ENCODE measurements around the gene TRIM29. TPM values are rescaled to one million over a fixed set of nuclear protein-coding genes. Genes with fewer than 3 reads are reported as not detected.
A peak's percentile ranks its signal among the peaks of the same experiment; 100 is the strongest.

The TRIM29 gene
- total and polyA plus RNA-seq, 2 of the 13 experiments (the other 11 are each of a cell fraction or from before 2014, with no cell fraction given), result 0.86 TPM

DNA sequence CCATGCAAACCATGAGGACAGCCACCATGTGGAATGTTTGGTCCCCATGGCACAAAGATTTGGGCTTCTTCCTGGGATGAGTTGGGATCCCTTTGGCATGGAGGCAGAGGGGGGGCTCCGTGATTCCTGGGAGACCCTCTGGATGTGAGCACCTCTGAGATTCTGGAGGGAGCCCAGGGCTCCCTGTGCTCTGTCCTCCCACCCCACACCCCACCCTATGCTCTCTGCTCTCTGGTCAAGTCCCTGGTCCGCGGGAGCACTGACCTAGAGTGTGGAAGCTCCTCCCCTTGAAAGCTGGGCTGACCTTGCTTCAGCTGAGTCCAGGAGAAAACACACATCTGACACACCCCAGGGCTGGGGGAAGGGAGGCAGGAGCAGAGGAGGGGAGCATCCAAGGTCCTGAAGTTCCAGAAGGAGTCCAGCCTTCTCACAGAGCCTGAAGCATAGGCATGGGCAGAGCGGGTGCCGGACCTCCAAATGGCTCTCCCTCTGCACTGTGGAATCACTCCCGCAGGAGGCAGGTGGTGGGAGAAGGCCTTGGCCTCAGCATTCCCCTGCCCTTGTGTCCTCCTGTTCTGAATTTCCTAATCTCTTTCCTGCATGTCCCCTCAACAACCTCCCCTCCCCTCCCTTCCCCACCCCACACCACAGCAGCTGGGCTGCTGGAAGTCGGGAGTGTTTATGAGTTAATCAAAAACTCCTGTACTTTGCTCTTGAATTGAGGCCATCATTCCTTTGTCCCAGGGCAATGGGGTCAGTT is 47.2 kb upstream of the TRIM29 start (continued):
- no peak for TF ChIP-seq REL (CRISPR knock-in tag; conservative IDR thresholded peaks at IDR 0.05)
- TF ChIP-seq STAG1 (CRISPR knock-in tag; IDR thresholded peaks at IDR 0.05), result peak; percentile 17; the same call in 1 of the 2 replicates
- TF ChIP-seq ASH2L (IDR thresholded peaks at IDR 0.05; ENCODE audit: insufficient read length, low read depth, low read length), result peak; percentile 90
- peak; percentile 59; the same call in 1 of the 2 replicates for TF ChIP-seq ZNF564 (CRISPR knock-in tag; IDR thresholded peaks at IDR 0.05)
- TF ChIP-seq ARHGAP35 (CRISPR knock-in tag; IDR thresholded peaks at IDR 0.05; ENCODE audit: borderline replicate concordance), result no peak
- TF ChIP-seq, protein P1, sequence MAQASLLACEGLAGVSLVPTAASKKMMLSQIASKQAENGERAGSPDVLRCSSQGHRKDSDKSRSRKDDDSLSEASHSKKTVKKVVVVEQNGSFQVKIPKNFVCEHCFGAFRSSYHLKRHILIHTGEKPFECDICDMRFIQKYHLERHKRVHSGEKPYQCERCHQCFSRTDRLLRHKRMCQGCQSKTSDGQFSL (CRISPR knock-in tag; IDR thresholded peaks at IDR 0.05), result no peak
- TF ChIP-seq, protein P2, sequence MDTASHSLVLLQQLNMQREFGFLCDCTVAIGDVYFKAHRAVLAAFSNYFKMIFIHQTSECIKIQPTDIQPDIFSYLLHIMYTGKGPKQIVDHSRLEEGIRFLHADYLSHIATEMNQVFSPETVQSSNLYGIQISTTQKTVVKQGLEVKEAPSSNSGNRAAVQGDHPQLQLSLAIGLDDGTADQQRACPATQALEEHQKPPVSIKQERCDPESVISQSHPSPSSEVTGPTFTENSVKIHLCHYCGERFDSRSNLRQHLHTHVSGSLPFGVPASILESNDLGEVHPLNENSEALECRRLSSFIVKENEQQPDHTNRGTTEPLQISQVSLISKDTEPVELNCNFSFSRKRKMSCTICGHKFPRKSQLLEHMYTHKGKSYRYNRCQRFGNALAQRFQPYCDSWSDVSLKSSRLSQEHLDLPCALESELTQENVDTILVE (CRISPR knock-in tag; IDR thresholded peaks at IDR 0.05), result 0 out of 2 replicates have a peak, but pooled peaks have one; percentile 50
- TF ChIP-seq POLR2A (IDR thresholded peaks at IDR 0.05; ENCODE audit: insufficient read depth in 1 of 2, low read depth in 2 of 2, low read length in 2 of 2), result peak; percentile 33 to 83
- no peak for TF ChIP-seq GLI4 (CRISPR knock-in tag; IDR thresholded peaks at IDR 0.05; ENCODE audit: borderline replicate concordance)
- TF ChIP-seq MAZ (IDR thresholded peaks at IDR 0.05; ENCODE audit: borderline replicate concordance, low read depth, low read length), result no peak
- TF ChIP-seq MAZ (CRISPR knock-in tag; IDR thresholded peaks at IDR 0.05; ENCODE audit: low read depth), result peak; percentile 68
- peak; percentile 64; the same call in 1 of the 2 replicates for TF ChIP-seq KDM3A (CRISPR knock-in tag; IDR thresholded peaks at IDR 0.05; ENCODE audit: low read depth)
- TF ChIP-seq ZKSCAN8 (CRISPR knock-in tag; IDR thresholded peaks at IDR 0.05; ENCODE audit: borderline replicate concordance), result peak; percentile 58; the same call in 1 of the 2 replicates
- TF ChIP-seq MED13 (CRISPR knock-in tag; IDR thresholded peaks at IDR 0.05), result peak; percentile 78
- TF ChIP-seq, protein P3, sequence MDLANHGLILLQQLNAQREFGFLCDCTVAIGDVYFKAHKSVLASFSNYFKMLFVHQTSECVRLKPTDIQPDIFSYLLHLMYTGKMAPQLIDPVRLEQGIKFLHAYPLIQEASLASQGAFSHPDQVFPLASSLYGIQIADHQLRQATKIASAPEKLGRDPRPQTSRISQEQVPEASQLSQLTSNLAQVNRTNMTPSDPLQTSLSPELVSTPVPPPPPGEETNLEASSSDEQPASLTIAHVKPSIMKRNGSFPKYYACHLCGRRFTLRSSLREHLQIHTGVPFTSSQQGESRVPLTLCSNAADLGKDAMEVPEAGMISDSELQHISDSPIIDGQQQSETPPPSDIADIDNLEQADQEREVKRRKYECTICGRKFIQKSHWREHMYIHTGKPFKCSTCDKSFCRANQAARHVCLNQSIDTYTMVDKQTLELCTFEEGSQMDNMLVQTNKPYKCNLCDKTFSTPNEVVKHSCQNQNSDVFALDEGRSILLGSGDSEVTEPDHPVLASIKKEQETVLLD (CRISPR knock-in tag; IDR thresholded peaks at IDR 0.05; ENCODE audit: low read depth), result no peak
- no peak for TF ChIP-seq SRF (IDR thresholded peaks at IDR 0.05; ENCODE audit: low read depth, low read length)
- TF ChIP-seq ZSCAN21 (CRISPR knock-in tag; IDR thresholded peaks at IDR 0.05; ENCODE audit: borderline replicate concordance), result 0 out of 2 replicates have a peak, but pooled peaks have one; percentile 25
- TF ChIP-seq RFXAP (CRISPR knock-in tag; IDR thresholded peaks at IDR 0.05; ENCODE audit: borderline replicate concordance), result peak; percentile 70; the same call in 1 of the 2 replicates
- TF ChIP-seq KDM2A (CRISPR knock-in tag; IDR thresholded peaks at IDR 0.05; ENCODE audit: borderline replicate concordance, low read depth), result no peak
- no peak for TF ChIP-seq ZSCAN9 (CRISPR knock-in tag; IDR thresholded peaks at IDR 0.05; ENCODE audit: borderline replicate concordance)
- no peak for TF ChIP-seq ZNF224 (CRISPR knock-in tag; IDR thresholded peaks at IDR 0.05)
- peak; percentile 71 for TF ChIP-seq IRF2 (CRISPR knock-in tag; IDR thresholded peaks at IDR 0.05)
- TF ChIP-seq, protein P4, sequence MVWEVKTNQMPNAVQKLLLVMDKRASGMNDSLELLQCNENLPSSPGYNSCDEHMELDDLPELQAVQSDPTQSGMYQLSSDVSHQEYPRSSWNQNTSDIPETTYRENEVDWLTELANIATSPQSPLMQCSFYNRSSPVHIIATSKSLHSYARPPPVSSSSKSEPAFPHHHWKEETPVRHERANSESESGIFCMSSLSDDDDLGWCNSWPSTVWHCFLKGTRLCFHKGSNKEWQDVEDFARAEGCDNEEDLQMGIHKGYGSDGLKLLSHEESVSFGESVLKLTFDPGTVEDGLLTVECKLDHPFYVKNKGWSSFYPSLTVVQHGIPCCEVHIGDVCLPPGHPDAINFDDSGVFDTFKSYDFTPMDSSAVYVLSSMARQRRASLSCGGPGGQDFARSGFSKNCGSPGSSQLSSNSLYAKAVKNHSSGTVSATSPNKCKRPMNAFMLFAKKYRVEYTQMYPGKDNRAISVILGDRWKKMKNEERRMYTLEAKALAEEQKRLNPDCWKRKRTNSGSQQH (CRISPR knock-in tag; IDR thresholded peaks at IDR 0.05; ENCODE audit: low read depth), result peak; percentile 15; the same call in 1 of the 2 replicates
- TF ChIP-seq TBL1XR1 (IDR thresholded peaks at IDR 0.05; ENCODE audit: borderline replicate concordance, low read length, partially characterized antibody), result peak; percentile 43
- TF ChIP-seq BHLHE40 (IDR thresholded peaks at IDR 0.05; ENCODE audit: low read length), result no peak

Measured in HepG2 (cell line).